PFSK-1 (cell line): ENCODE data around the gene VWA5B1.

ENCODE experiments used
- FOXP2 ChIP-seq: optimal IDR thresholded peaks from 2 replicates; pipeline ENCODE3; 2011; ENCODE audit warnings: borderline replicate concordance, control low read depth, inconsistent platforms; ENCODE audit not compliant: insufficient read depth; ENCODE audit errors: extremely low read length, extremely low read depth
- POLR2AphosphoS5 ChIP-seq: IDR thresholded peaks from 2 replicates; pipeline ENCODE4 v1.6.1; 2012; ENCODE audit warnings: low read depth, mild to moderate bottlenecking, control low read depth, low read length, moderate library complexity
- SIN3A ChIP-seq: IDR thresholded peaks from 2 replicates; pipeline ENCODE4 v1.6.1; 2012; ENCODE audit warnings: mild to moderate bottlenecking, low read length, moderate library complexity, borderline replicate concordance; ENCODE audit not compliant: insufficient read depth
- TAF1 ChIP-seq: IDR thresholded peaks from 2 replicates; pipeline ENCODE4 v1.6.1; 2012; ENCODE audit warnings: low read length, control low read depth, borderline replicate concordance; ENCODE audit not compliant: insufficient read depth
- TF ChIP-seq, protein P1 (sequence below), 2 experiments: IDR thresholded peaks; 2 replicates each; pipeline versions ENCODE4 v1.6.1 to v1.8.0; 2011 to 2012; ENCODE audit warnings: low read depth in 2 of 2, low read length in 2 of 2, control low read depth in 1 of 2, inconsistent platforms in 1 of 2, mild to moderate bottlenecking in 1 of 2, moderate library complexity in 1 of 2; ENCODE audit not compliant: insufficient read depth in 1 of 2

VWA5B1 gene

DNA sequence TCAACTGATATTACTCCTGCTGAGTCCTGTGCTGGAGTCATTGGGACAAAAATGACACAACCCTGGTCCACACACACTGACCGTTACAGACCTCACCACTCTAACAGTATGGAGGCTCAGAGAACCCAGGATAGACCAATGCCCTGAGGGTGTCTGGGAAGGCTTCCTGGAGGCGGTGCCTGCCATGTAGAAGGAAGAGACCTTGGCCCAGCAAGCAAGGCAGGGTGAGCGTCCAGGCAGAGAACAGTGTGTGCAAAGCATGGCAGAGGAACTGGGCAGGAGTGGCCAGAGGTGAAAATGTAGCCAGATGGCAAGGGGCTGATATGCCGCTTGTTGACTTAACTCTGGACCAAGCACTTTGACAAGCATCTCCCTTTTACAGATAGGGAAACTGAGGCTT lies 85.5 kb downstream of the VWA5B1 start:
- TF ChIP-seq POLR2AphosphoS5 (no peak), FOXP2 (no peak), SIN3A (no peak), TAF1 (no peak)
- TF ChIP-seq, protein P1, sequence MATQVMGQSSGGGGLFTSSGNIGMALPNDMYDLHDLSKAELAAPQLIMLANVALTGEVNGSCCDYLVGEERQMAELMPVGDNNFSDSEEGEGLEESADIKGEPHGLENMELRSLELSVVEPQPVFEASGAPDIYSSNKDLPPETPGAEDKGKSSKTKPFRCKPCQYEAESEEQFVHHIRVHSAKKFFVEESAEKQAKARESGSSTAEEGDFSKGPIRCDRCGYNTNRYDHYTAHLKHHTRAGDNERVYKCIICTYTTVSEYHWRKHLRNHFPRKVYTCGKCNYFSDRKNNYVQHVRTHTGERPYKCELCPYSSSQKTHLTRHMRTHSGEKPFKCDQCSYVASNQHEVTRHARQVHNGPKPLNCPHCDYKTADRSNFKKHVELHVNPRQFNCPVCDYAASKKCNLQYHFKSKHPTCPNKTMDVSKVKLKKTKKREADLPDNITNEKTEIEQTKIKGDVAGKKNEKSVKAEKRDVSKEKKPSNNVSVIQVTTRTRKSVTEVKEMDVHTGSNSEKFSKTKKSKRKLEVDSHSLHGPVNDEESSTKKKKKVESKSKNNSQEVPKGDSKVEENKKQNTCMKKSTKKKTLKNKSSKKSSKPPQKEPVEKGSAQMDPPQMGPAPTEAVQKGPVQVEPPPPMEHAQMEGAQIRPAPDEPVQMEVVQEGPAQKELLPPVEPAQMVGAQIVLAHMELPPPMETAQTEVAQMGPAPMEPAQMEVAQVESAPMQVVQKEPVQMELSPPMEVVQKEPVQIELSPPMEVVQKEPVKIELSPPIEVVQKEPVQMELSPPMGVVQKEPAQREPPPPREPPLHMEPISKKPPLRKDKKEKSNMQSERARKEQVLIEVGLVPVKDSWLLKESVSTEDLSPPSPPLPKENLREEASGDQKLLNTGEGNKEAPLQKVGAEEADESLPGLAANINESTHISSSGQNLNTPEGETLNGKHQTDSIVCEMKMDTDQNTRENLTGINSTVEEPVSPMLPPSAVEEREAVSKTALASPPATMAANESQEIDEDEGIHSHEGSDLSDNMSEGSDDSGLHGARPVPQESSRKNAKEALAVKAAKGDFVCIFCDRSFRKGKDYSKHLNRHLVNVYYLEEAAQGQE (IDR thresholded peaks at IDR 0.05; ENCODE audit: insufficient read depth in 1 of 2, low read depth in 2 of 2, low read length in 2 of 2): no peak

DNA sequence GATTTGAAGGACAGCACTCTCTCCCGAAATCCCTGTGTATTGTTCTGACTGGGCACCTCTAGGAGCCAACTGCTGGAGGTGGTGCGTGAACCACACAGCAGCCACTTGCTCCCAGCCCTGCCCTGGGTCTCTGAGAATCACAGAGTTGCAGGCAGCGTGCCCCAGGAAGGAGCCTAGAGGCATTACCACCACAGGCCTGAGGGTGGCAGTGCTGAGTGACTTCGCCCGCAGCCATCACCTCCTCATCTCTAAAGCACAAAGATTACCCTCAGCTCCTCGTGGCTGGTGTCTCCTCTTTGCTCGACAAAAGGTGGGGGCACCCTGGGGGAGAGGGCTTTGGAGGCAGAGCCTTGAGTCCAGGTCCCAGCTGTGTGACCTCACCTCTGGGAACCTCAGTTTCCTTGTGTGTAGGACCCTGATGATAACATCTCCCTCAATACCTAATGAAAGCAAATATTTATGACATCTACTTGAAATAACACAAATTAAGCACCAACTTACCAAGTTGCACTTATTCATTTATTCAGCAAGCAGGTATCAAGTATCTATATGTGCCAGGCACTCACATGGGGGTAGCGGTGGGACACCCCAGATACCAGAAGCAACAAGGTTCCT lies 86.3 kb downstream of the VWA5B1 start:
- TF ChIP-seq TAF1 (no peak), FOXP2 (no peak), POLR2AphosphoS5 (no peak), SIN3A (no peak)
- TF ChIP-seq, protein P1 (IDR thresholded peaks at IDR 0.05; ENCODE audit: insufficient read depth in 1 of 2, low read depth in 2 of 2, low read length in 2 of 2): no peak

DNA sequence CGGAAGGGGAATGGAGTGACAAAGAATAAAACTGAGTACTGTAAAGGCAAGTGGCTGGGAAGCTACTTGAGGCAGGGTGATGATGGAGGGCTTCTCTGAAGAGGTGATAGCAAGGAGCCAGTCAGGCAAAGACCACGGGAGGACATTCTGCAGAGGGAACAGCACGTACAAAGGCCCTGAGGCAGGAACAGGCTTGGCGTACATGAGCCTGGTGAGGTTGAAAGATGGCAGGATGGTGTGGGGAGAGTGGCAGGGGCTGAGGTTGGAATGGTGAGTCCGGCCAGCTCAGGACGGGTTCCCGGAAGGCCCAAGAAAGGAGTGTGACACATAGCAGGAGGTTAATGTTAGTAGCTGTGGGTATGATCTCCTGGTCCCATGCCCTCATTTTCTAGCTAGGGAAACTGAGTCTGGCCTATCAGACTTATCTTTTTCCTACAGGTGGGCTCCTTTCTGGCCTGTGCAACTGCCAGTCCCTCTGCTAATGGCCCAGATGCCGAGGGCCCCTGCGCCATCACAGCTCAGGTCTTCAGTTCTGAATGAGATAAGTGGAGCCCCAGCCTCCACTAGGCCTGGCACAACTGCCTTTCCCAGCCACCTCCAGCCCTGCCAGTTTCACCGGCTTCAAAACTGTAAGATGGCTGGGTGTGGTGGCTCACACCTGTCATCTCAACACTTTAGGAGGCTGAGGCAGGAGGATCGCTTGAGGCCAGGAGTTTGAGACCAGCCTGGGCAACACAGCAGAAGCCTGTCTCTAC lies 87.0 kb downstream of the VWA5B1 start:
- no peak for TF ChIP-seq FOXP2
- no peak for TF ChIP-seq TAF1
- TF ChIP-seq POLR2AphosphoS5: no peak

DNA sequence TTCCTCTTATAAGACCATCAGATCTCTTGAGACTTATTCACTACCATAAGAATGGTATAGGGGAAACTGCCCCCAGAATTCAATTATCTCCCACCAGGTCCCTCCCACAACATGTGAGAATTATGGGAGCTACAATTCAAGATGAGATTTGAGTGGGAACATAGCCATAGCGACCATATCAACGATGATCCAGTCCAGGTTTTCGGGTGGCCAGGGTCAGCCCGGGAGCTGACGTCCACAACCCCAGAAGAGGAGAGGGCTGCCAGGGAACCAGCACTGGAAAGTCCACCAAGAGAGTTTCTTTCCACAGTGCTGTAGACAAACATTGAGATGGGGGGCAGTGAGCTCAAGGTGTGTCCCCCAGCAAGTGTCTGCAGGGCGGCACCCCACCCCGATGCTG lies 88.4 kb downstream of the VWA5B1 start:
- TF ChIP-seq FOXP2: no peak
- TF ChIP-seq TAF1: no peak
- TF ChIP-seq SIN3A: no peak
- TF ChIP-seq, protein P1 (IDR thresholded peaks at IDR 0.05; ENCODE audit: insufficient read depth in 1 of 2, low read depth in 2 of 2, low read length in 2 of 2): no peak
- no peak for TF ChIP-seq POLR2AphosphoS5

DNA sequence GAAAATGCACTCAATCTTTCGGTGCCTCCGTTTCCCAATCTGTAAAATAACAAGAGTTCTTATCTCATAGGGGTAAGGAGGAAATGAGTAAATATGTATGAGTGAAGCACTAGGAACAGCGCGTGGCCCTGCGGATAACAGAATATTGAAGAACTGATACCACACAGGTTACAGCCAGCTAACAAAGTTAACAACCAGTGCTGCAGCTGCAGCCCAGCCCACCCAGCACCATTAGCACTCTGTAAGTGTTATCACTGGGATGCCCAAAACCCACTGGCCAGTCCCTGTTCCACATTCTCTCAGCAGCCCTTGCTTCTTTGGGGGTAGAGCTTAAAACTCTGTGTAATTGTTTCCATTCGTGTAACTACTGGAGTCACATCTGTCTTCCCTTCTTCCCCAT lies 89.5 kb downstream of the VWA5B1 start:
- no peak for TF ChIP-seq TAF1
- TF ChIP-seq, protein P1 (IDR thresholded peaks at IDR 0.05; ENCODE audit: insufficient read depth in 1 of 2, low read depth in 2 of 2, low read length in 2 of 2): no peak
- no peak for TF ChIP-seq FOXP2
- no peak for TF ChIP-seq SIN3A
- TF ChIP-seq POLR2AphosphoS5: no peak
